HG02938 (cell line): ENCODE data around the gene MPP2.

Source experiments
- ATAC-seq: cut with Tn5 transposase; IDR thresholded peaks from one replicate; pipeline ENCODE4 v1.9.1; 2021; ENCODE audit warnings: mild to moderate bottlenecking, moderate library complexity; ENCODE audit not compliant: unreplicated experiment

MPP2 gene

DNA sequence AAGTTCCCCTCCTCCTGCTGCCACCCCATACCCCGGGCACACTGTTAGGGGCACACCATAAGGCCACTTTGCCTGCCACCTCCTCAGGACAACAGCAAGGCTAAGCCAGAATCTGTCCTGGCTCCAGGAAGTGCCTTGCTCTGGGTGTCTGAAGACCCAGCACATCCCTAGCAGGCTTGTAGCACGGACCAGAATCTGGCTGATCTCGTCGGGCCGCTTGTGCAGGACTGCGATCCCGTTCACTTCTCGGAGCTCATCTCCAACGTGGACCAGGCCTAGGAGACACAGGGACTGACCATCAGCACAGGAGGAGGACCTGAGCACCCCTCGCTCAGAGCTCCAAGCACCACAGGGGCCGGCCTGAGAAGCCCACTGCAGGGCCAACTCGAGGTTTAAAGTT, 81.8 kb downstream of the MPP2 start:
- no peak for ATAC-seq
